DOHH2 (cell line): ENCODE data around the gene TSSK2.

ENCODE experiments used
- H3F3A ChIP-seq: fragments of 200-600 bp; sonication (generic), shearing (Covaris generic); 2 replicates; pipeline ENCODE4 v1.6.0; 2016; ENCODE audit warnings: antibody characterized with exemption, mild to moderate bottlenecking; ENCODE audit not compliant: control insufficient read depth, insufficient read depth
- H3K27ac ChIP-seq: fragments of 200-600 bp; sonication (generic); 2 replicates; pipeline ENCODE4 v1.5.1; 2014; ENCODE audit warnings: low read depth, mild to moderate bottlenecking, low read length, moderate library complexity
- H3K27me3 ChIP-seq: fragments of 200-600 bp; sonication (generic); 2 replicates; pipeline ENCODE4 v1.6.1; 2014; ENCODE audit warnings: mild to moderate bottlenecking, low read length, mixed read lengths; ENCODE audit not compliant: control insufficient read depth
- H3K36me3 ChIP-seq: fragments of 200-600 bp; sonication (generic); 2 replicates; pipeline ENCODE4 v1.6.1; 2014; ENCODE audit warnings: mild to moderate bottlenecking, low read length, moderate library complexity, mixed read lengths; ENCODE audit not compliant: control insufficient read depth
- H3K4me1 ChIP-seq: fragments of 200-600 bp; sonication (generic); 2 replicates; pipeline ENCODE4 v1.6.1; 2014; ENCODE audit warnings: mild to moderate bottlenecking, low read length, mixed read lengths; ENCODE audit not compliant: control insufficient read depth
- H3K4me2 ChIP-seq: fragments of 200-600 bp; sonication (generic); 2 replicates; pipeline ENCODE4 v1.6.0; 2014; ENCODE audit warnings: mild to moderate bottlenecking, low read length, moderate library complexity
- H3K4me3 ChIP-seq: fragments of 200-600 bp; sonication (generic); 2 replicates; pipeline ENCODE4 v1.5.1; 2014; ENCODE audit warnings: mild to moderate bottlenecking, low read length, mixed read lengths
- H3K79me2 ChIP-seq: fragments of 200-600 bp; sonication (generic); 2 replicates; pipeline ENCODE4 v1.6.1; 2014; ENCODE audit warnings: mild to moderate bottlenecking, low read length, mixed read lengths; ENCODE audit not compliant: control insufficient read depth
- H3K9me2 ChIP-seq: fragments of 200-600 bp; sonication (generic); replicated peaks from 2 replicates; pipeline ENCODE4 v1.6.1; 2014; ENCODE audit warnings: mild to moderate bottlenecking, low read length, mixed read lengths; ENCODE audit not compliant: control insufficient read depth
- H3K9me3 ChIP-seq: fragments of 200-600 bp; sonication (generic); 2 replicates; pipeline ENCODE4 v1.6.1; 2014; ENCODE audit warnings: antibody characterized with exemption, low read length, mixed read lengths; ENCODE audit not compliant: control insufficient read depth, insufficient read depth
- H4K20me1 ChIP-seq: fragments of 200-600 bp; sonication (generic); 2 replicates; pipeline ENCODE4 v1.6.0; 2014; ENCODE audit warnings: low read depth, mild to moderate bottlenecking, antibody characterized with exemption, low read length, moderate library complexity; ENCODE audit not compliant: control insufficient read depth, insufficient read depth
- CTCF ChIP-seq: fragments of 200-600 bp; sonication (generic); IDR thresholded peaks from one replicate; pipeline ENCODE4 v1.5.1; 2014; ENCODE audit warnings: antibody characterized with exemption, mild to moderate bottlenecking, low read depth, low read length; ENCODE audit not compliant: poor library complexity, severe bottlenecking
- EZH2phosphoT487 ChIP-seq: fragments of 200-600 bp; sonication (generic); IDR thresholded peaks from 2 replicates; pipeline ENCODE4 v1.6.1; 2017; ENCODE audit warnings: borderline replicate concordance, mild to moderate bottlenecking, antibody characterized with exemption, low read length, moderate library complexity, mixed read lengths

TSSK2 gene

GRCh38 chr22:19130959-19131684, at the start of gene TSSK2:
Gene TSSK2 (plus strand): TSS chr22:19131308. CDS start chr22:19131400, 92 bp downstream.
- no peaks in the 10 kb centered on the region for H4K20me1 ChIP-seq
- H3K9me2 ChIP-seq, result no peaks in the 10 kb centered on the region
- no peak within 1 kb of the TSS for H3K4me2 ChIP-seq
- H3K4me3 ChIP-seq, result no peak within 1 kb of the TSS
- H3K27ac ChIP-seq, result no peak within 1 kb of the TSS
- no peaks in the 10 kb centered on the region for H3K9me3 ChIP-seq
- H3K27me3 ChIP-seq, result no peaks in the 10 kb centered on the region
- H3F3A ChIP-seq, result no peaks in the 10 kb centered on the region
- peaks cover 29% of the 10 kb centered on the region for H3K36me3 ChIP-seq
- TF ChIP-seq EZH2phosphoT487, result no peak
- no peak for TF ChIP-seq CTCF
- no peaks in the 10 kb centered on the region for H3K4me1 ChIP-seq
- H3K79me2 ChIP-seq, result no peaks in the 10 kb centered on the region

- Histone ChIP-seq H3K27me3 (no peaks in the 10 kb centered on the region), H3K4me1 (peaks cover 16% of the 10 kb centered on the region), H3F3A (peaks cover 8% of the 10 kb centered on the region), H3K9me2 (no peaks in the 10 kb centered on the region), H3K4me3 (no peak overlapping the region), H3K4me2 (no peak overlapping the region), H3K27ac (no peak overlapping the region), H3K36me3 (no peaks in the 10 kb centered on the region), H3K79me2 (peaks cover 6% of the 10 kb centered on the region), H4K20me1 (peaks cover 8% of the 10 kb centered on the region), H3K9me3 (no peaks in the 10 kb centered on the region)
- TF ChIP-seq EZH2phosphoT487, result no peak
- TF ChIP-seq CTCF, result no peak
Observed at GRCh38 chr22:19081351-19081750, 49.8 kb upstream of the TSSK2 start.

GRCh38 chr22:19082101-19082500, 49.0 kb upstream of the TSSK2 start:
- H3K4me1 ChIP-seq, result peaks cover 23% of the 10 kb centered on the region
- H3K27ac ChIP-seq, result no peak overlapping the region
- TF ChIP-seq CTCF (no peak), EZH2phosphoT487 (no peak)
- H4K20me1 ChIP-seq, result peaks cover 8% of the 10 kb centered on the region
- H3K9me3 ChIP-seq, result no peaks in the 10 kb centered on the region
- no peaks in the 10 kb centered on the region for H3K9me2 ChIP-seq
- peaks cover 8% of the 10 kb centered on the region for H3F3A ChIP-seq
- no peaks in the 10 kb centered on the region for H3K27me3 ChIP-seq
- H3K36me3 ChIP-seq, result no peaks in the 10 kb centered on the region
- no peak overlapping the region for H3K4me2 ChIP-seq
- H3K4me3 ChIP-seq, result no peak overlapping the region
- H3K79me2 ChIP-seq, result peaks cover 6% of the 10 kb centered on the region
